ENCODE data around the gene DTX2.
"Not testable (repeated sequence)": the region's sequence is repeated elsewhere in the genome, so short reads cannot be mapped to it uniquely, and the experiment has no call there.

The DTX2 gene

GRCh38 chr7:76512941-76513816 lies 51.7 kb downstream of the DTX2 start:
- CTCF ChIA-PET = no interaction called here
- peak overlapping the region; percentile 77 for H3K27ac ChIP-seq
- POLR2A ChIA-PET (ENCODE audit: low non-redundant PET) = no interaction called here
- TF ChIP-seq CTCF (conservative IDR thresholded peaks at IDR 0.05; ENCODE audit: low read depth) = peak; percentile 47
- DNase-seq (ENCODE audit: low spot score) = no peak

- no peak for DNase-seq (ENCODE audit: low spot score)
- TF ChIP-seq CTCF (conservative IDR thresholded peaks at IDR 0.05; ENCODE audit: low read depth) = no peak
- ChIA-PET CTCF (no interaction called here), POLR2A (ENCODE audit: low non-redundant PET) (no interaction called here)
- peak overlapping the region; percentile 77 for H3K27ac ChIP-seq
These were observed 52.6 kb downstream of the DTX2 start for GRCh38 chr7:76513817-76514799.

GRCh38 chr7:76514926-76515771 lies 53.6 kb downstream of the DTX2 start:
- no peak for DNase-seq (ENCODE audit: low spot score)
- CTCF ChIA-PET = no interaction called here
- POLR2A ChIA-PET (ENCODE audit: low non-redundant PET) = no interaction called here
- peak overlapping the region; percentile 77 for H3K27ac ChIP-seq
- no peak for TF ChIP-seq CTCF (conservative IDR thresholded peaks at IDR 0.05; ENCODE audit: low read depth)

DNA sequence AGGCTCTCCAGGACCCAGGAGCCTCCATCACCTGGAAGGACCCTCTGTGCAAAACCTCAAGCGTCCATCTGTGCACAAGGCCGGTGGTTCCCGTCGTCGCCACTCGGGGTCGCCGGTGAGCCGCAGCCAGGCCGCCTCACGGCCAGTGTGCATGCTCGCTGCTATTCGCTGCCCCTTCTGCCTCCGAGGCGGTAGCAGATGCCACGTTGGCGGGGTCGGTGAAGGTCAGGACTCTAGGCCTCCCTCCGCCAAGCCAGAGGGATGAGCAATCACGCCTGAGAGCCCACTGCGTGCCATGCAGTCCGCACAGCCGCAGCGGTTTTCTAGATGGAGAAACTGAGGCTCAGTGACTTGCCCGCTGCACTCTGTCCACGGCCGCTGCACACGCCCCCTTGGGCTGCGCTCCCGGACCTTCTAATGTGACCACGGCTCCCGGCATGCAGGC lies 54.5 kb downstream of the DTX2 start:
- ChIA-PET CTCF (no interaction called here), POLR2A (ENCODE audit: low non-redundant PET) (no interaction called here)
- peak overlapping the region; percentile 77 for H3K27ac ChIP-seq
- DNase-seq (ENCODE audit: low spot score) = peak; percentile 66
- TF ChIP-seq CTCF (conservative IDR thresholded peaks at IDR 0.05; ENCODE audit: low read depth) = peak; percentile 98

- POLR2A ChIA-PET (ENCODE audit: low non-redundant PET) = not testable (repeated sequence)
These were observed 55.4 kb downstream of the DTX2 start for GRCh38 chr7:76516932-76517331.

GRCh38 chr7:76526183-76526582 lies 64.7 kb downstream of the DTX2 start:
- H3K27ac ChIP-seq; CTCF ChIA-PET; POLR2A ChIA-PET (ENCODE audit: low non-redundant PET); DNase-seq (ENCODE audit: low spot score): not testable (repeated sequence)

More at GRCh38 chr7:76516932-76517331, 55.4 kb downstream of the DTX2 start:
- CTCF ChIA-PET = interaction anchor here (0.6 to 0.7 kb wide), 2 partner anchors 247 to 605 kb away, joined by 3 read pairs; partner anchors contain the start of gene CCDC146
- H3K27ac ChIP-seq = peak overlapping the region; percentile 45
- DNase-seq (ENCODE audit: low spot score) = not testable (repeated sequence)

GRCh38 chr7:76531643-76532042 lies 70.1 kb downstream of the DTX2 start:
- H3K27ac ChIP-seq; DNase-seq (ENCODE audit: low spot score); CTCF ChIA-PET; POLR2A ChIA-PET (ENCODE audit: low non-redundant PET): not testable (repeated sequence)

DNA sequence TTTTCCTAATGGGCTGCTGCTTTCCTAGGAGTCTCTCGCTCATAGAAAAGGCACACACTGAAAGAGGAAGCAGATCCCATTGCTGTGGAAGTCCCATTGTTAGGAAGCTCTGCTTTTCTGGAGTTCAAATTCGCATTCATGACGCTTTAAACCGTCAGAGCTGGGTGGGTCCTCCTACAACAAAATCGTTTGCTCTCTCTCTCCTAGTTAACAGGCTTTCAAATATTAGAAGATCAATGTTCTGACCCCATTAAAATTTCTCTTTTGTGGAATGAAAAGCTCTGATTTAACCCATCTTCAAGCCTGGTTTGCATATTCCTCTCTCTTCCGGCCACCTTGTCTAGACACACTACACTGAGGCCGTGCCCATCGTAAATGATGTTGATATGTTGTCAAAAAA lies 81.7 kb downstream of the DTX2 start, which contains the start of gene SPDYE16:
Gene SPDYE16, minus strand, starts transcription at position 101 of the 400 bp plus-strand sequence. CDS start 1,838 bp downstream, outside the sequence.
- CTCF ChIA-PET; DNase-seq (ENCODE audit: low spot score): not testable (repeated sequence)

GRCh38 chr7:76549025-76549854 lies 87.7 kb downstream of the DTX2 start:
- peak overlapping the region; percentile 87 for H3K27ac ChIP-seq
- CTCF ChIA-PET; POLR2A ChIA-PET (ENCODE audit: low non-redundant PET): not testable (repeated sequence)
- DNase-seq (ENCODE audit: low spot score) = peak; percentile 56

More for the DNA sequence above, 81.7 kb downstream of the DTX2 start, which contains the start of gene SPDYE16:
- POLR2A ChIA-PET (ENCODE audit: low non-redundant PET); H3K27ac ChIP-seq: not testable (repeated sequence)

GRCh38 chr7:76549855-76550248 lies 88.3 kb downstream of the DTX2 start:
- peak overlapping the region; percentile 87 for H3K27ac ChIP-seq
- POLR2A ChIA-PET (ENCODE audit: low non-redundant PET); DNase-seq (ENCODE audit: low spot score); CTCF ChIA-PET: not testable (repeated sequence)

Measured in RWPE1 (cell line).